Tongue (tissue), 2 donors: Measurements from ENCODE around the gene HERPUD1. TPM values are rescaled to one million over a fixed set of nuclear protein-coding genes. Genes with fewer than 3 reads are reported as not detected.
"Not testable (repeated sequence)": the region's sequence is repeated elsewhere in the genome, so short reads cannot be mapped to it uniquely, and the experiment has no call there.

Source experiments
- DNase-seq: peaks from one replicate; pipeline ENCODE4 v3.0.0-alpha.2; 2015
- total RNA-seq: library from RNA; depleted of rRNA; stranded (reverse); fragments of >200 nt; gene quantifications from one replicate; pipeline ENCODE4 v1.2.3, GENCODE V29; 2014

HERPUD1 gene
- total RNA-seq, 1 donor from 2014 or later: 117 TPM

GRCh38 chr16:56961386-56961785, 29.4 kb downstream of the HERPUD1 start:
- no peak for DNase-seq

GRCh38 chr16:56961851-56962281, 29.9 kb downstream of the HERPUD1 start, which contains the start of gene CETP:
Gene CETP (plus strand): TSS chr16:56961950. CDS start chr16:56961980, 30 bp downstream.
- DNase-seq: no peak

- peak; percentile 80 for DNase-seq
Observed at GRCh38 chr16:56964243-56965148, 32.6 kb downstream of the HERPUD1 start.

GRCh38 chr16:56965149-56966092, 33.5 kb downstream of the HERPUD1 start:
- DNase-seq: no peak

GRCh38 chr16:56966093-56966475, 34.1 kb downstream of the HERPUD1 start:
- no peak for DNase-seq

- no peak for DNase-seq
Observed at GRCh38 chr16:56967733-56968132, 35.8 kb downstream of the HERPUD1 start.

GRCh38 chr16:56969769-56970168, 37.8 kb downstream of the HERPUD1 start:
- DNase-seq: no peak

- no peak for DNase-seq
Observed at GRCh38 chr16:56970934-56971767, 39.2 kb downstream of the HERPUD1 start.

- no peak for DNase-seq
Observed at GRCh38 chr16:56971768-56972043, 39.8 kb downstream of the HERPUD1 start.

- no peak for DNase-seq
Observed at GRCh38 chr16:56972403-56973293, 40.7 kb downstream of the HERPUD1 start.

- no peak for DNase-seq
Observed at GRCh38 chr16:56973294-56973689, 41.4 kb downstream of the HERPUD1 start.

- not testable (repeated sequence) for DNase-seq
Observed at GRCh38 chr16:56973899-56974298, 42.0 kb downstream of the HERPUD1 start.

- DNase-seq: no peak
Observed at GRCh38 chr16:56974549-56975300, 42.8 kb downstream of the HERPUD1 start.

- DNase-seq: no peak
Observed at GRCh38 chr16:56975714-56976113, 43.8 kb downstream of the HERPUD1 start.

- DNase-seq: no peak
Observed at GRCh38 chr16:56977216-56977615, 45.3 kb downstream of the HERPUD1 start.

GRCh38 chr16:56977823-56978430, 46.0 kb downstream of the HERPUD1 start:
- DNase-seq: no peak

GRCh38 chr16:56980201-56980535, 48.2 kb downstream of the HERPUD1 start:
- no peak for DNase-seq

GRCh38 chr16:56980792-56981724, 49.1 kb downstream of the HERPUD1 start:
- no peak for DNase-seq
